Activated naive CD4-positive, alpha-beta T cell treated with anti-CD3 and anti-CD28 coated beads for 36 hours (primary cell): Measurements from ENCODE around the gene SDCBP2. TPM values are rescaled to one million over a fixed set of nuclear protein-coding genes. Genes with fewer than 3 reads are reported as not detected.
A peak's percentile ranks its signal among the peaks of the same experiment; 100 is the strongest.
"Not testable (repeated sequence)": the region's sequence is repeated elsewhere in the genome, so short reads cannot be mapped to it uniquely, and the experiment has no call there.

Experiments
- CTCF ChIA-PET: fragments of 350-600 bp; sonication (Branson Sonifier 250); formaldehyde crosslinking; loops from one replicate; lab custom pipeline; 2021; ENCODE audit warnings: antibody characterized with exemption; lab: Charles Lee
- DNase-seq: peaks from one replicate; pipeline ENCODE4 v3.0.0-alpha.2; 2020
- H3K27ac Mint-ChIP-seq: one replicate; pipeline ENCODE4 v1.8.0; 2021; ENCODE audit warnings: mild to moderate bottlenecking, mixed read lengths
- H3K27me3 Mint-ChIP-seq: one replicate; pipeline ENCODE4 v1.8.0; 2021; ENCODE audit warnings: low read depth, mixed read lengths
- H3K36me3 Mint-ChIP-seq: one replicate; pipeline ENCODE4 v1.8.0; 2021; ENCODE audit warnings: low read depth, mixed read lengths
- H3K4me1 Mint-ChIP-seq: one replicate; pipeline ENCODE4 v1.8.0; 2021; ENCODE audit warnings: low read depth, mixed read lengths
- H3K4me3 Mint-ChIP-seq: one replicate; pipeline ENCODE4 v1.8.0; 2021; ENCODE audit warnings: mild to moderate bottlenecking, moderate library complexity, mixed read lengths
- H3K9me3 Mint-ChIP-seq: one replicate; pipeline ENCODE4 v1.8.0; 2021; ENCODE audit warnings: mixed read lengths
- intact Hi-C: fragments of 100-400 bp; cut with micrococcal nuclease; formaldehyde crosslinking; loops from one replicate; pipeline ENCODE4 v1.15.1; 2023
- total RNA-seq, 2 experiments: library from RNA; stranded (reverse); gene quantifications; one replicate each; pipeline ENCODE4 v1.2.3, GENCODE V29; 2021

SDCBP2 gene
- total RNA-seq, 2 experiments from 2014 or later = 5.5 to 5.8 TPM

- H3K27me3 Mint-ChIP-seq = no peaks in the 10 kb centered on the region
- CTCF ChIA-PET = interaction anchor here (0.6 to 1.2 kb wide), 5 partner anchors 31 to 274 kb away, joined by 3 to 4 read pairs (median 3); no protein-coding TSS in a partner anchor
- intact Hi-C loops = loop anchor here (1.0 to 2.0 kb wide), 4 partner anchors 19 to 33 kb away; no protein-coding TSS in a partner anchor
- H3K9me3 Mint-ChIP-seq = no peaks in the 10 kb centered on the region
- peaks cover 58% of the 10 kb centered on the region for H3K36me3 Mint-ChIP-seq
- H3K4me3 Mint-ChIP-seq = peak overlapping the region; percentile 31
- peak; percentile 60 for DNase-seq
- H3K27ac Mint-ChIP-seq = peak overlapping the region; percentile 77
- H3K4me1 Mint-ChIP-seq = peaks cover 54% of the 10 kb centered on the region
Observed at GRCh38 chr20:1357921-1358671, 29.2 kb upstream of the SDCBP2 start.

GRCh38 chr20:1353956-1354355 lies 25.0 kb upstream of the SDCBP2 start:
- intact Hi-C loops = loop anchor here (1.0 kb wide), 1 partner anchor 9 kb away; no protein-coding TSS in a partner anchor
- CTCF ChIA-PET = no interaction called here
- Mint-ChIP-seq H3K36me3 (peaks cover 56% of the 10 kb centered on the region), H3K27ac (no peak overlapping the region), H3K9me3 (no peaks in the 10 kb centered on the region), H3K27me3 (no peaks in the 10 kb centered on the region), H3K4me3 (no peak overlapping the region), H3K4me1 (peaks cover 31% of the 10 kb centered on the region)
- DNase-seq = no peak

GRCh38 chr20:1346315-1346969 lies 17.5 kb upstream of the SDCBP2 start:
- intact Hi-C loops = no loop called here
- Mint-ChIP-seq H3K27ac (no peak overlapping the region), H3K36me3 (peaks cover 23% of the 10 kb centered on the region), H3K4me3 (no peak overlapping the region), H3K9me3 (peaks cover 15% of the 10 kb centered on the region), H3K4me1 (peaks cover 33% of the 10 kb centered on the region), H3K27me3 (no peaks in the 10 kb centered on the region)
- no peak for DNase-seq
- CTCF ChIA-PET = no interaction called here

DNA sequence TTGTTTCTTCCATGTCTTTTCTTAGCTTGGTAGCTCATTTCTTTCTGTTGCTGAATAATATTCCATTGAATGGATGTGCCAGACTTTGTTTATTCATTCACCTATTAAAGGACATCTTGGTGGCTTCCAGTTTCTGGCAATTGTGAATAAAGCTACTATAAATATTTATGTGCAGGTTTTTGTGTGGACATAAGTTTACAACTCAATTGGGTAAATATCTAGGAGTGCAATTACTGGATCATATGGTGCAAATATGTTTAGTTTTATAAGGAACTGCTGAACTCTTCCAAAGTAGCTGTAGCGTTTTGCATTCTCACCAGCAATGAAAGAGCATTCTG lies 16.8 kb upstream of the SDCBP2 start:
- H3K36me3 Mint-ChIP-seq = peaks cover 16% of the 10 kb centered on the region
- intact Hi-C loops = loop anchor here (1.0 kb wide), 1 partner anchor 9 kb away; no protein-coding TSS in a partner anchor
- no peak for DNase-seq

DNA sequence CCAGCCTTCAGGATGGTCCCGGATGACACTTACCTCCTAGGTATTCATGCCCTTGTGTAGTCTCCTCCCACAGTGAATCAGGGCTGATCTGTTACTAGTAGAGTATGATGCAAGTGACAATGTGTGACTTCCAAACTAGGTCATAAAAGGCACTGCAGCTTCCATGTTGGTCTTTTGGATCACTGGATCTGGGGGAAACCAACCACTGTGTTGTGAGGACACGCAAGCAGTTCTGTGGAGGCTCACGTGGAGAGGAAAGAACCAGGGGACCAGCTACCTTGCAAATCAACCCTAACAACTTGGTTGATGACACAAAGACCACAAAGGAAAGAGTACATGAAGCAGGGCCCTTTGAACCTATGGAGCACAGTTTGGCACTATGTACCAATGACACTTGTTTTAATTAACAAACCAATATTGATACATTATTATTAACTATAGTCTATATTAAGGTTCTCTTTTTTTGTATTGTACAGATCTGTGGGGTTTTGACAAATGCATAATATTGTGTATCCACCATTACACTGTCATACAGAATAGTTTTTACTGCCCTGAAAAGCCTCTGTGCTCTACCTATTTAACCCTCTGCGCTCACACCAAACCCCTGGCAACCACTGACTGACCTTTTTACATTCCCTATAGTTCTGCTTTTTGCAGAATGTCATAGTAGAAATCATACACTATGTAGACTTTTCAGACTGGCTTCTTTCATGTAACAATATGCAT lies 16.3 kb upstream of the SDCBP2 start:
- intact Hi-C loops = loop anchor here (1.0 kb wide), 1 partner anchor 9 kb away; no protein-coding TSS in a partner anchor
- peaks cover 15% of the 10 kb centered on the region for H3K9me3 Mint-ChIP-seq
- peaks cover 26% of the 10 kb centered on the region for H3K4me1 Mint-ChIP-seq
- DNase-seq = no peak
- CTCF ChIA-PET = interaction anchor here (0.7 kb wide), 2 partner anchors 9 to 13 kb away, joined by 3 read pairs; no protein-coding TSS in a partner anchor
- peaks cover 11% of the 10 kb centered on the region for H3K36me3 Mint-ChIP-seq
- H3K27me3 Mint-ChIP-seq = no peaks in the 10 kb centered on the region
- H3K27ac Mint-ChIP-seq = no peak overlapping the region
- no peak overlapping the region for H3K4me3 Mint-ChIP-seq

More for the DNA sequence above, 16.8 kb upstream of the SDCBP2 start:
- CTCF ChIA-PET = no interaction called here
- H3K4me1 Mint-ChIP-seq = peaks cover 29% of the 10 kb centered on the region
- H3K4me3 Mint-ChIP-seq = no peak overlapping the region
- no peak overlapping the region for H3K27ac Mint-ChIP-seq
- no peaks in the 10 kb centered on the region for H3K27me3 Mint-ChIP-seq
- peaks cover 15% of the 10 kb centered on the region for H3K9me3 Mint-ChIP-seq

DNA sequence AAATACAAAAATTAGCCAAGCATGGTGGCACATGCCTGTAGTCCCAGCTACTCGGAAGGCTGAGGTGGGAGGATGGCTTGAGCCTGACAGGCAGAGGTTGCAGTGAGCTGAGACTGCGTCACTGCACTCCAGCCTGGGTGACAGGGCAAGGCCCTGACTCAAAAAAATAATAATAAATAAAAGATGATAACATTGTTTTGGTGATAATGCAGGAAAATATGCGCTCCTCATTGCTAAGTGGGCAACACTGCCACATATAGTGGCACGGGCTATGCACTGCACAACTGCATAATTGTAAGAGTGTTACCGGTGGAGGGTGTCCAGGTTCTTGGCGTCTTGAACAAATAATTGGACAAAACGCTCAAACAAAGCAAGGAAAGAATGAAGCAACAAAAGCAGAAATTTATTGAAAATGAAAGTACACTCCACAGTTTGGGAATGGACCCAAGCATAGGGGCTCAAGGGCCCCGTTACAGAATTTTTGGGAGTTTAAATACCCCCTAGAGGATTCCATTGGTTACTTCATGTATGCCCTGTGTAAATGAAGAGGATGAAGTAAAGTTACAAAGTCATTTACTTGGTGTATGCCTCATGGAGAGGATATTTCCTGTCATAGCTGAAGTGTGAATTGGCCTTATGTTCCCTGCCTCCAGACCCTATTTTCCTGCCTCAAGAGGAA lies 14.6 kb upstream of the SDCBP2 start:
- H3K27ac Mint-ChIP-seq, H3K27me3 Mint-ChIP-seq, intact Hi-C loops: not testable (repeated sequence)

GRCh38 chr20:1341561-1342265 lies 12.8 kb upstream of the SDCBP2 start:
- Mint-ChIP-seq H3K4me1 (peaks cover 27% of the 10 kb centered on the region), H3K27ac (no peak overlapping the region), H3K9me3 (no peaks in the 10 kb centered on the region), H3K27me3 (no peaks in the 10 kb centered on the region), H3K36me3 (no peaks in the 10 kb centered on the region), H3K4me3 (no peak overlapping the region)
- intact Hi-C loops = no loop called here
- no peak for DNase-seq
- CTCF ChIA-PET = no interaction called here

More for the DNA sequence above, 14.6 kb upstream of the SDCBP2 start:
- not testable (repeated sequence) for DNase-seq, H3K36me3 Mint-ChIP-seq, H3K4me3 Mint-ChIP-seq
- H3K4me1 Mint-ChIP-seq = peaks cover 26% of the 10 kb centered on the region
- CTCF ChIA-PET = interaction anchor here (0.7 kb wide), 1 partner anchor 13 kb away, joined by 3 read pairs; no protein-coding TSS in a partner anchor
- peaks cover 12% of the 10 kb centered on the region for H3K9me3 Mint-ChIP-seq

DNA sequence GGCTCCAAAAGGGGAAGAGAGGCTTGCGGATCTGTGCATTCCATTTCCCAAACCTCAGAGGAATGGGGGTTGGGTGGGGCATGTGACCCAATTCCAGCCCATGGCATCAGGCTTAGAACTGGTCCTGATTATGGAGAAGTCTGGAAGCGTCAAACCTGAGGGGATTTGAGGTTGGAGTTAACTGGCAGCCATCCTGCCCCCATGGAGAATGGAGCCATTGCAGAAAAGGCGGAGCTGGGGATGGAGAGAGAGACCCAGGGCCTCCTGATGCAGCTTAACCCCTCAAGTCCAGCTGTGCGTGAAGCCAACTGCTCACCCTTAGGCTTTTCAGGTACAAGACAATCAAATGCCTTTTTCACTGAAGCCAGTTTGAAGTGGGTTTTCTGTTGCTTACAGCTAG lies 9.9 kb upstream of the SDCBP2 start:
- CTCF ChIA-PET = no interaction called here
- Mint-ChIP-seq H3K27ac (no peak overlapping the region), H3K9me3 (no peaks in the 10 kb centered on the region), H3K4me3 (no peak overlapping the region), H3K27me3 (no peaks in the 10 kb centered on the region), H3K36me3 (peaks cover 6% of the 10 kb centered on the region), H3K4me1 (peaks cover 23% of the 10 kb centered on the region)
- no peak for DNase-seq
- intact Hi-C loops = no loop called here

GRCh38 chr20:1338096-1338495 lies 9.2 kb upstream of the SDCBP2 start:
- H3K9me3 Mint-ChIP-seq = no peaks in the 10 kb centered on the region
- H3K4me1 Mint-ChIP-seq = peaks cover 26% of the 10 kb centered on the region
- H3K27me3 Mint-ChIP-seq = no peaks in the 10 kb centered on the region
- intact Hi-C loops = no loop called here
- CTCF ChIA-PET = no interaction called here
- no peak for DNase-seq
- no peak overlapping the region for H3K4me3 Mint-ChIP-seq
- H3K36me3 Mint-ChIP-seq = peaks cover 6% of the 10 kb centered on the region
- H3K27ac Mint-ChIP-seq = no peak overlapping the region

DNA sequence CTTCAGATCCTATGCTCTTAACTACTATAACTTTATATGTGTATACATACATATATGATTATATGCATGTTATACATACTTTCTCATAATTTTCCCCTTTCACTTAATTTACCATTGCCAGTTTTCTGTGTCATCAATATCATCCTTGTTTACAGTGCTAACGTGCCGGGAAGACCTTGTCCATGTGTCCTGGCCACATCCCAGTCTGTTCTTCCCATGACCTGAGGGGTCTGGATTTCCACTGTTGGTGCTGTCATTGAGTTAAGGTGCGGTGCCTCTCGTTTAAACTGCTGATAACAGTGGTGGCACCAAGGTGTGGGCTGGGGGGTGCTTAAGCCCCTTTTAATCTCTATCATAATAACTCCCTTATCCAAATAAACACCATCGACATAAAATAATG lies 8.5 kb upstream of the SDCBP2 start:
- H3K4me1 Mint-ChIP-seq = peaks cover 32% of the 10 kb centered on the region
- intact Hi-C loops = no loop called here
- CTCF ChIA-PET = no interaction called here
- H3K9me3 Mint-ChIP-seq = no peaks in the 10 kb centered on the region
- H3K4me3 Mint-ChIP-seq = no peak overlapping the region
- no peaks in the 10 kb centered on the region for H3K27me3 Mint-ChIP-seq
- no peak for DNase-seq
- H3K27ac Mint-ChIP-seq = no peak overlapping the region
- H3K36me3 Mint-ChIP-seq = peaks cover 10% of the 10 kb centered on the region

DNA sequence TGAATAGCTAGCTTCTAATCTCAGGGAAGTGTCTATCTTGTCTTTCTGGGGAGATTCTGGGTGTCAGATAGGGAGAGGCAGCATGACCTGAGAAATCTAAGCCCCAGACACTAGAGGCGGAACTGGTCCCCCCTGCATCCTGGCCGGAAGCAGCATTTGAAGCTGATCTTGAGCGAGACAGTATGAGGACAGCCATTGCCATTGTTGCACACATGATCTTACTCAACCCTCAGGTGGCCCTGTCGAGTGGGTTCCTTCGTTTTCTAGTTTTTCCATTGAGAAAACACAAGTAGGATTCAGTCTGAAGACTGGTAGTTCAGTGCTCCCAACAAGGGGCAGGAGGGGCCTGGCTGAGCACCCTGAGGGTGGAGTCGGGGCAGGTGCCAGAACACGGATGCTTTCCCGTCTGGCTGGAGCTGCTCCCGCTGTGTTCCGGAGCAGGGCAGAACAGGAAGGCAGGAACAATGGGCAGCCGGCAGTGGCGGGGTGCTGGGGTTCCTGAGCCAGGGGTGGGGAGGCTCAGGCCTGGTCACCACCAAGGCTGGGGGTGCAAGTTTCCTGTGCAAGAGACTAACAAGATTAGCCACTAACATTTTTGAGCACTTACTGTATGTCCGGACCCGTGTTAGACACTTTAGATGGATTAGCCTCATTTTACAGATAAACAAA lies 7.9 kb upstream of the SDCBP2 start:
- intact Hi-C loops = no loop called here
- no peaks in the 10 kb centered on the region for H3K27me3 Mint-ChIP-seq
- peak; percentile 30 for DNase-seq
- CTCF ChIA-PET = interaction anchor here (1.1 to 1.4 kb wide), 2 partner anchors 22 to 131 kb away, joined by 3 read pairs; no protein-coding TSS in a partner anchor
- H3K36me3 Mint-ChIP-seq = peaks cover 10% of the 10 kb centered on the region
- no peaks in the 10 kb centered on the region for H3K9me3 Mint-ChIP-seq
- peak overlapping the region; percentile 77 for H3K27ac Mint-ChIP-seq
- peak overlapping the region; percentile 1 for H3K4me3 Mint-ChIP-seq
- peaks cover 35% of the 10 kb centered on the region for H3K4me1 Mint-ChIP-seq
